GM12864 (cell line): ENCODE results near the gene SNRPD1.

Experiments used
- DNase-seq: peaks from one replicate; pipeline ENCODE4 v3.0.0-alpha.2; 2011; ENCODE audit warnings: low read depth
- H3K4me3 ChIP-seq: 2 replicates; pipeline ENCODE4 v1.5.1; 2011; ENCODE audit warnings: mild to moderate bottlenecking, low read depth, low read length, control low read depth
- TF ChIP-seq, protein P1 (sequence below): IDR thresholded peaks from 2 replicates; pipeline ENCODE4 v1.5.1; 2011; ENCODE audit warnings: low read depth, mild to moderate bottlenecking, moderate library complexity, low read length, control low read depth, inconsistent platforms; ENCODE audit errors: missing control alignments

Gene SNRPD1

DNA sequence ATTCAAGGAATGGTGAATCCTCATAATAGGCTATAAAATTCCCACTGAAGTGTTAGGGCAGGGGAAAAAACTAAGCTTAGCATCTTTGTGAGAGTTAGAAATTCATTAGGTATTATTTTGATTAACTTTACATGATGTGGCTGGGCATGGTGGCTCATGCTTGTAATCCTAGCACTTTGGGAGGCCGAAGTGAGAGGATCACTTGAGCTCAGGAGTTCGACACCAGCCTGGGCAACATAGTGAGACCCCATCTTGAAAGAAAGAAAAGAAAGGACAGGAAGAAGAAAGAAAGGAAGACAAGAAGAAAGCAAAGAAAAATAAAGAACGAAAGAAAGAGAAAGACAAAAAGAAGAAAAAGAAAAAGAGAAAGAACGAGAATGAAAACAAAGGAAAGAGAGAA lies 40.0 kb downstream of the SNRPD1 start:
- TF ChIP-seq, protein P1, sequence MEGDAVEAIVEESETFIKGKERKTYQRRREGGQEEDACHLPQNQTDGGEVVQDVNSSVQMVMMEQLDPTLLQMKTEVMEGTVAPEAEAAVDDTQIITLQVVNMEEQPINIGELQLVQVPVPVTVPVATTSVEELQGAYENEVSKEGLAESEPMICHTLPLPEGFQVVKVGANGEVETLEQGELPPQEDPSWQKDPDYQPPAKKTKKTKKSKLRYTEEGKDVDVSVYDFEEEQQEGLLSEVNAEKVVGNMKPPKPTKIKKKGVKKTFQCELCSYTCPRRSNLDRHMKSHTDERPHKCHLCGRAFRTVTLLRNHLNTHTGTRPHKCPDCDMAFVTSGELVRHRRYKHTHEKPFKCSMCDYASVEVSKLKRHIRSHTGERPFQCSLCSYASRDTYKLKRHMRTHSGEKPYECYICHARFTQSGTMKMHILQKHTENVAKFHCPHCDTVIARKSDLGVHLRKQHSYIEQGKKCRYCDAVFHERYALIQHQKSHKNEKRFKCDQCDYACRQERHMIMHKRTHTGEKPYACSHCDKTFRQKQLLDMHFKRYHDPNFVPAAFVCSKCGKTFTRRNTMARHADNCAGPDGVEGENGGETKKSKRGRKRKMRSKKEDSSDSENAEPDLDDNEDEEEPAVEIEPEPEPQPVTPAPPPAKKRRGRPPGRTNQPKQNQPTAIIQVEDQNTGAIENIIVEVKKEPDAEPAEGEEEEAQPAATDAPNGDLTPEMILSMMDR: no peak
- no peak for DNase-seq

DNA sequence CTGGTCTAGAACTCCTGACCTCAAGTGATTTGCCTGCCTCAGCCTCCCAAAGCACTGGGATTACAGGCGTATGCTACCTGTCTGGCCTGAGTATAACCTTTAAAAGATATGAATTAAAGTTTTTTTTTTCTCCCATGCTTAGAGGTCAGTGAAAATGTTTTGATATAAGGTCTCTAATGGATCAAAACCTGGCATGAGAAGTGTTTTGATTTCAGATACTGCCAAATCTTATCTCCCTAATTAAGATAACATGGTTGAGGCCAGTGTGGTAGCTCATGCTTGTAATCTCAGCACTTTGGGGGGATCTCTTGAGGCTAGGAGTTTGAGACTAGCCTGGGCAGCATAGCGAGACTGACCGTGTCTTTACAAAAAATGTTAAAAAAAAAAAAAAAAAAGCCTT lies 41.2 kb downstream of the SNRPD1 start:
- no peak overlapping the region for H3K4me3 ChIP-seq
- no peak for DNase-seq
- TF ChIP-seq, protein P1: no peak

More for the DNA sequence above, 40.0 kb downstream of the SNRPD1 start:
- H3K4me3 ChIP-seq: no peak overlapping the region

DNA sequence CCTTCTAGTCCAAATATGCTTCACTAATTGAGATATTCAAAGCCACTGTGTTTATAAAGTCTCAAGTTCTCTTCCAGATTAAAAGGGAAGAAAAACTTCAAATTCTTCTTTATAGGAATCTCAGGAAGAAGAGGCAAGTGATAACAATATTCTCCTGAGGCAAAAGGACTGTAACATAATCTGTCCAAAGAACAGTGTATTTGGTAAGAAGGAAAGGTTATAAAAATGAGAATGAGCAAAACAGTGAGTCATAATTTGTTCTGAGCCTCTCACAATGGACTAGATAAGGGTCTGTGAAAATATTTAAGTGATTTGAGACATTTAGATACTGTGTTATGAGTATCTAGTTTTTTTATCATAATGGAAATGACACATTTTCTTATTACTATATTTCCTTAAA lies 44.3 kb downstream of the SNRPD1 start:
- DNase-seq: no peak
- TF ChIP-seq, protein P1: no peak

DNA sequence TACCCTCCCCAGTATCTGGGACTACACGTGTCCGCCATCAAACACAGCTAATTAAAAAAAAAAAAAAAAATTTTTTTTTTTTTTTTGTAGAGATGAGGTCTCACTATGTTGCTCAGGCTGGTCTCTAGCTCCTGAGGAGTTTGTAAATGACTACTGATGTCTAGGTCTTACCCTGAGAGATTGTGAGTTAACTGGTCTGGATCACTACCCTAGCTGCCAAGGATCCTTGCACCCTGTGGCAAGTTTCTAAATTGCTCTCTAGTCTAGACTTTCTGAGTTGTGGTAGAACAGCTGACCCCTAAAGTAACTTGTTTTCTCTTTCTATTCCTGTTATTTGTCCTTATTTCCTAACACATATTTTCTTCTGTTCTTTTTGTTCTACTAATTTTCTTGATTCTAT lies 48.0 kb downstream of the SNRPD1 start:
- TF ChIP-seq, protein P1: no peak
- DNase-seq: no peak

More for the DNA sequence above, 44.3 kb downstream of the SNRPD1 start:
- H3K4me3 ChIP-seq: no peak overlapping the region

DNA sequence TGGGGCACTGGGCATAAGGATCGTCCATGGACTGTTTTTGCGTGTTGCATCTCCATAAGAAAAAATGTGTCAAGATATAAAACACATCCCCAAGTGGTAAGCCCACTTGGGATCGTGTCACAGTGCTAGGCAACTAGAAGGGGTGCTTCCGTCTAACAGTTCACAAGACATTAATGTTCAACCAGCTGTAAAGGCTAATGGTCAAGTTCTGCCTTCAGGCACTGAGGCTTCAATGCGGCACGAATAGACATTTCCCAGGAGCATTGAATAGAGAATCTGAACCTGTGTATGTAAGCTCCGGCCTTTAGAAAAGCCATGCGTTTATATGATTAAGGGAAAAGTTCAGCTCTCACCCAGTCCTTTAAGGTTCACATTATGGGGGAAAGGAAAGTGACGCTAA lies 50.5 kb downstream of the SNRPD1 start:
- DNase-seq: no peak
- H3K4me3 ChIP-seq: no peak overlapping the region
- TF ChIP-seq, protein P1: no peak

More for the DNA sequence above, 48.0 kb downstream of the SNRPD1 start:
- H3K4me3 ChIP-seq: no peak overlapping the region

DNA sequence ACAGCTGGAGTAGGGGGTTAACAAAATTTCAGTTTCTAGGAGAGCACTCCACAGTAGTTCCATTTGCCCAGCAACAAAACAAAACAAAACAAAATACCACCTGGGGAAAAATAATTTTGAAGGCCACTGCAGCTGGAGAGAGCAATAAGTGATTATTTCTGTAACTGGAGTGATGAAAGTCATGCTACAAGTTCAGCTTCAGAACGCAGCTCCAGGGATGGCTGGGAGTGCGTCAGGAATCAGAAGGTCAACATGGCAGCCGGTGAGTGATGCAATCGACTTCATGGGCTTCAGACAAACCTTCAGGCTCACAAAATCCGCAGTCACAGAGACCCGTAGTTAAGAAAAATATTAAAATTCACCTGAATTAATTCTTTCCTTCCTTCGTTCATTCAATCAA lies 51.5 kb downstream of the SNRPD1 start:
- TF ChIP-seq, protein P1: no peak
- no peak for DNase-seq
- H3K4me3 ChIP-seq: no peak overlapping the region

DNA sequence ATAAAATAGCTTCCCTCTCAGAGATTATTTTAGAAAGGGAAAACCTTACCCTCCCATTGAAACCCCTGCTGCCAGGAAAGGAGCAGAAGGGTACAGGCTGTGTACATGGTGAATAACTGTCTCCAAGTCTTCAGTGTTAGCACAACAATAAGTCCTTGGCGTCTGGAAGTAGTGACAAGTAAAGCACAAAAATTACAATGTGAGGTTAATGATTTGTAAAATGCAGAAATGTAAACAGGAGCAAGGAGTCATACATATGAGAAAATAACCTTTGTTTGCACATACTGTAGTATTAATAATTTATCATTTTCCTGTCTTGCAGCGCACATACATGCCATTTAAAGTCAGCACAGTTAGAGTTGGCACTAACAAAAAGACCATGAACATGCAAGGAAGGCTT lies 52.0 kb downstream of the SNRPD1 start:
- TF ChIP-seq, protein P1: no peak
- H3K4me3 ChIP-seq: no peak overlapping the region
- no peak for DNase-seq
